ENCODE results near the gene STK10.

Gene STK10

GRCh38 chr5:172141949-172142319 is 46.1 kb downstream of the STK10 start:
- no peaks in the 10 kb centered on the region for H3K9me2 ChIP-seq (replicated peaks; ENCODE audit: low read depth, low read length)
- no peak overlapping the region for H2AFZ ChIP-seq (ENCODE audit: low read length)
- H3K4me3 ChIP-seq (ENCODE audit: low read length, poor library complexity, severe bottlenecking), result no peak overlapping the region
- peaks cover 11% of the 10 kb centered on the region; the same call in 1 of the 2 replicates for H3K36me3 ChIP-seq (ENCODE audit: insufficient read depth, low read length)
- H3F3A ChIP-seq (ENCODE audit: low read depth), result no peaks in the 10 kb centered on the region
- H3K79me2 ChIP-seq (ENCODE audit: insufficient read depth, low read length), result peaks cover 83% of the 10 kb centered on the region
- no peak for TF ChIP-seq EZH2phosphoT487 (IDR thresholded peaks at IDR 0.05; ENCODE audit: borderline replicate concordance)
- no peak for TF ChIP-seq CTCF (conservative IDR thresholded peaks at IDR 0.05; ENCODE audit: low read length)
- no peaks in the 10 kb centered on the region for H3K9me3 ChIP-seq (ENCODE audit: insufficient read depth, low read depth, low read length)
- peaks cover 11% of the 10 kb centered on the region for H4K20me1 ChIP-seq (ENCODE audit: insufficient read depth, low read length, poor library complexity, severe bottlenecking)
- no peaks in the 10 kb centered on the region for H3K4me1 ChIP-seq (ENCODE audit: insufficient read depth, low read length, poor library complexity, severe bottlenecking)
- no peak overlapping the region for H3K4me2 ChIP-seq (ENCODE audit: low read depth, low read length, poor library complexity, severe bottlenecking)
- H3K9ac ChIP-seq (ENCODE audit: low read depth, low read length, poor library complexity, severe bottlenecking), result no peak overlapping the region
- H3K27me3 ChIP-seq (ENCODE audit: insufficient read depth, low read length, poor library complexity, severe bottlenecking), result no peaks in the 10 kb centered on the region

GRCh38 chr5:172140866-172141265 is 47.2 kb downstream of the STK10 start:
- Histone ChIP-seq H2AFZ (ENCODE audit: low read length) (no peak overlapping the region), H3K4me1 (ENCODE audit: insufficient read depth, low read length, poor library complexity, severe bottlenecking) (no peaks in the 10 kb centered on the region), H3K9me3 (ENCODE audit: insufficient read depth, low read depth, low read length) (no peaks in the 10 kb centered on the region), H3K4me3 (ENCODE audit: low read length, poor library complexity, severe bottlenecking) (no peak overlapping the region), H4K20me1 (ENCODE audit: insufficient read depth, low read length, poor library complexity, severe bottlenecking) (peaks cover 11% of the 10 kb centered on the region), H3K27me3 (ENCODE audit: insufficient read depth, low read length, poor library complexity, severe bottlenecking) (no peaks in the 10 kb centered on the region), H3K36me3 (ENCODE audit: insufficient read depth, low read length) (peaks cover under 1% of the 10 kb centered on the region; the same call in 1 of the 2 replicates), H3K9me2 (replicated peaks; ENCODE audit: low read depth, low read length) (no peaks in the 10 kb centered on the region), H3K4me2 (ENCODE audit: low read depth, low read length, poor library complexity, severe bottlenecking) (no peak overlapping the region), H3F3A (ENCODE audit: low read depth) (no peaks in the 10 kb centered on the region), H3K9ac (ENCODE audit: low read depth, low read length, poor library complexity, severe bottlenecking) (no peak overlapping the region), H3K79me2 (ENCODE audit: insufficient read depth, low read length) (peaks cover 76% of the 10 kb centered on the region)
- no peak for TF ChIP-seq EZH2phosphoT487 (IDR thresholded peaks at IDR 0.05; ENCODE audit: borderline replicate concordance)
- TF ChIP-seq CTCF (conservative IDR thresholded peaks at IDR 0.05; ENCODE audit: low read length), result no peak

GRCh38 chr5:172140120-172140519 is 47.9 kb downstream of the STK10 start:
- TF ChIP-seq CTCF (conservative IDR thresholded peaks at IDR 0.05; ENCODE audit: low read length), result no peak
- TF ChIP-seq EZH2phosphoT487 (IDR thresholded peaks at IDR 0.05; ENCODE audit: borderline replicate concordance), result no peak
- H3K36me3 ChIP-seq (ENCODE audit: insufficient read depth, low read length), result peaks cover 4% of the 10 kb centered on the region; the same call in 1 of the 2 replicates

More at GRCh38 chr5:172140120-172140519, 47.9 kb downstream of the STK10 start:
- Histone ChIP-seq H3K27me3 (ENCODE audit: insufficient read depth, low read length, poor library complexity, severe bottlenecking) (no peaks in the 10 kb centered on the region), H3K4me2 (ENCODE audit: low read depth, low read length, poor library complexity, severe bottlenecking) (no peak overlapping the region), H3K4me3 (ENCODE audit: low read length, poor library complexity, severe bottlenecking) (no peak overlapping the region), H3K79me2 (ENCODE audit: insufficient read depth, low read length) (peaks cover 76% of the 10 kb centered on the region), H3K4me1 (ENCODE audit: insufficient read depth, low read length, poor library complexity, severe bottlenecking) (no peaks in the 10 kb centered on the region), H3K9ac (ENCODE audit: low read depth, low read length, poor library complexity, severe bottlenecking) (no peak overlapping the region), H3F3A (ENCODE audit: low read depth) (no peaks in the 10 kb centered on the region), H4K20me1 (ENCODE audit: insufficient read depth, low read length, poor library complexity, severe bottlenecking) (peaks cover 11% of the 10 kb centered on the region), H2AFZ (ENCODE audit: low read length) (no peak overlapping the region), H3K9me3 (ENCODE audit: insufficient read depth, low read depth, low read length) (no peaks in the 10 kb centered on the region), H3K9me2 (replicated peaks; ENCODE audit: low read depth, low read length) (no peaks in the 10 kb centered on the region)
